HG03039 (cell line): Measurements from ENCODE around the gene AIM2.
"Not testable (repeated sequence)": the region's sequence is repeated elsewhere in the genome, so short reads cannot be mapped to it uniquely, and the experiment has no call there.

Source experiments
- ATAC-seq: cut with Tn5 transposase; IDR thresholded peaks from one replicate; pipeline ENCODE4 v1.9.1; 2021; ENCODE audit warnings: mild to moderate bottlenecking, moderate library complexity; ENCODE audit not compliant: unreplicated experiment

AIM2 gene

DNA sequence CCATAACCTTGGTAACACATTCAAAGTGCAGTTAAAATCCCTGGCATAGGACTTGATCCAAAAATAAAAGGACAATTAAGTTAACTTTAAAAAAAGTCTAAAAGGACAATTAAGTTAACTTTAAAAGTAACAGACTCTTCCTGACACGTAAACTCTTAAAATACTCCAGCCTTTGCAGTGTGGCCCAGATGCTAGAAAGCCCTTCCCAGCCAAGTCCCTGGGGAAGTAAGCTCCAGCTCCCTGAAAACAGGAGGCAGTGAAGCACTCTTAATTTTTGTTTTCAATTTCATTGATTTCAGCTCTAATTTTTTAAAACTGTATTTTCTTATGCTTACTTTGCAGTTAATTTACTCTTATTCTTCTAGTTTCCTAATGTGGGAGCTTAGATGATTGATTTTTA, 5.1 kb upstream of the AIM2 start:
- ATAC-seq = no peak

DNA sequence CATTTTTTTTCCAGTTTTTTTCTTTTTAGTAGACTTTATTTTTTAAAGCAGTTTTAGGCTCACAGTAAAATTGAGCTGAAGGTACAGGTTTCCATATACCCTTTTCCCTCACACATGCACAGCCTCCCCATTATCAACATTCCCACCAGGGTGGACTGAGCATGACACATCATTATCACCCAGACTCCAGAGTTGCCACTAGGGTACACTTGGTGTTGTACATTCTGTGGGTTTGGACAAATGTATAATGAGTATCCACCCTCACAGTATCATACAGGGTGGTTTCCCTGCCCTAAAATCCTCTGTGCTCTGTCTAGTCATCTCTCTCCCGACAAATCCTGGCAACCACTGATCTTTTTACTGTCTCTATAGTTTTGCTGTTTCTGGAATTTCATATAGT, 3.0 kb upstream of the AIM2 start:
- ATAC-seq = no peak

DNA sequence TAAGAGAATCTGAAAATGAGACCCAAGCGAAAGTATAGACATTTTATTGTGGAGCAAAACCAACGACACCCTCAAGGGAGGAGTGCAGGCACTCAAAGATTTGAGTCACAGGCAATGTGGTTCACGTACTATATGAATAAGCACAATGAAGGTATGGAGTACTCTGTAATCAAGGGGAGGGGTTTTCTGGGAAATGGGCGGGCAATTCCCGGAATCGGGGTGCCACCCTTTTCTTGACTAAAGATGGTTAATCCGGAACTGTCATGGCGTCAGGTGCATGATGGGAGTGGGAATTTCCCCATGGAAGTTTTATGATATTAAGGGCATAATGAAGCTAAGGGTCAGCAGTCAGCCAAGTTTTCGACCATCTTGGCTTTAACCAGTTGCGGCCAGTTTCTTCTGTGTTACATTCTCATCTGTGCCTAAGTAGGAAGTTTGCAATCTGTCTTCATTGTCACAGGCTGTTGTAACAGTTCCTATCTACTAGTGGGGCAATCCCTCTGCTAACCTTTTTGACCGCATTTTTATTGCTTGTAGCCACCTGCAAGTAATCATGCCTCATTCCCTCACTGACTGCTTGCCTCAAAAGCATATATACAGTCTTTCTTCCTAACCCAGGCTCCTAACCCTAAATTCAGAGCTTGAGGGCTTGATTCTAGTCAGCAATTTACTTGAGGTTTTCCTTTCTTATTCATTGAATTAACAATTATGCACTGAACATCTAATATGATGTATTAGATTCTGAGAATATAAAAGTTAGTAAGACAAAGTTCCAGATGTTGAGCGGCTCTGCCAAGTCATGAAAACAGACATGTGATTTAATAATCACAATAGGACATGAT, 775 bp upstream of the AIM2 start:
- peak; percentile 73 for ATAC-seq

DNA sequence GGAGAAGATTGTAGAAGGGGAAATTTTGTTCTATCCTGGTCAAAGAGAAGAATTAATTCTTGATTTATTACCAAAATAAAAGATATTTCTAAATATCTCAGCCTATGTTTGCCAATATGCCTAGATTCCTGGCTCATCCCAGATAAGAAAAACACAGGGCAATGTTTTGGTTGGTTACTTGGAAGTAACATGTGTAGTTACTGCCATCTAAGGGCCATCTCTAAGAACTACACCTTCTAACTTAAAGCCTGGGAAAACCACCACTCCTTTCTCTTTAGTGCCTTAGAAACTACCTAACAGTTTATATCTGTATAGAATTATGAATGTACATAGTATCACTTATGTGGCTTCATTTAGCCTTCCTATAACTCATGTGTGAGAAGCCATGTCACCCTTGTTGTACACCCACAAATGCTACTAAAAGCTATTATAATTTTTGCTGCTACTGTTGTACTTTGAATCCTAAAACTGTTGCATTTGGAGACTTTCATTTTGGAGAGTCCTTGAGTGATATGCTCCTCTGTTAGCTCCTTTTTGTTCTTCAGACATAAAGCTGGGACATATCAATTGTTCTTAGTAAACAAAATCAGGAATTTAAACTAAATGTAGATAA, 4.5 kb downstream of the AIM2 start:
- no peak for ATAC-seq

DNA sequence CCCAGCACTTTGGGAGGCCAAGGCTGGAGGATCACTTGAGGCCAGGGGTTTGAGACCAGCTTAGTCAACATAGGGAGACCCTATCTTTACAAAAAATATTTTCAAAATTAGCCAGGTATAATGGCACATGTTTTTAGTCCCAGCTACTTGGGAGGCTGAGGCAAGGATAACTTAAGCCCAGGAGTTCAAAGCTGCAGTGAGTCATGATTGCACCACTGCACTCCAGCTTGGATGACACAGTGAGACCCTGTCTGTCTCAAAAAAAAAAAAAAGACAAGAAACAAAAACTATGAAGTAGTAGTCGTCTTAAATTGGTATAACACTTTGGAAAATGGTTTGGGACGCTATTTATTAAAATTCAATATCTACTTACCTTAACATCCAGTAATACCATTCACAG, 7.7 kb downstream of the AIM2 start:
- ATAC-seq = no peak

DNA sequence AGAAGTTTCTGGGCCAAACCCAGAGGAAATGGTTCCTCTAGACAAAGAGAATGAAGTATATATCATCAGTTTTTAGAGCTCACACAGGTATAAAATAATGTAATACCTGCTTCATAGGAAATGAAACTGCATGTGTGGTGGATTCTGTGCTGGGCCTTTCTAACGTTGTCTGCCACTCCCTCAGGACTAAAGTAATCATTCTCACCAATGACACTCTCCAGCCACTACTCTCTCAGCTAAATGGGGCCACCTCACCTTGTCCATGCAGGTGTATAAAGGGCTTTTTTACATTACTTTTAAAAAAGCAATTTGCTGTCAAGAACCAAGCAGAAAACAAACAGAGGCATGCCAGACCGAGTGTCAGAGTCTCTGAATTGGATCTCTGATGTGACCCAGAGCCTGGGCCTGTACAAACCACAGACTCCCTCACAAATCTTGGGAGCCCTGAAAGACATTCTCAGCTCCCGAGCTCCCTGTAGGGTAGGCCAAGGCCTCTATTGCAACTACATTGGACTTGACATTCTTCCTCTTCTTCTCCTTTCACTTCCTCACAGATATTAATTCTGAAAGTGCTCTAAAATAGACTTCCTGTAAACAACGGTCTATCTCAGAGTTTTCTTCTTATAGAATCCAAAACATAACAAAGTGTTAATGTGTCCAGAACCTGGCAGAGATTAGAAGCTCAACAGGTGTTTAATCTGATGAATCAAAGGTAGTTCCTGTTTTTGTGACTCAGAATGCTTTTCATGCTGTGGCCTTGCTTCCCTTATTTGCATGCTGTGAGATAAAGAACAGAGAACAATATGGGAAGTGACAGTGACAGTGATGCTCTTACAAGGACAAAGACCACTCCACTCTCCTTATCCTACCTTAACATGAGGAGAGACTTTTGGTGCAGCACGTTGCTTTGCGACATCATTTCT, 8.6 kb downstream of the AIM2 start:
- peak; percentile 77 for ATAC-seq

DNA sequence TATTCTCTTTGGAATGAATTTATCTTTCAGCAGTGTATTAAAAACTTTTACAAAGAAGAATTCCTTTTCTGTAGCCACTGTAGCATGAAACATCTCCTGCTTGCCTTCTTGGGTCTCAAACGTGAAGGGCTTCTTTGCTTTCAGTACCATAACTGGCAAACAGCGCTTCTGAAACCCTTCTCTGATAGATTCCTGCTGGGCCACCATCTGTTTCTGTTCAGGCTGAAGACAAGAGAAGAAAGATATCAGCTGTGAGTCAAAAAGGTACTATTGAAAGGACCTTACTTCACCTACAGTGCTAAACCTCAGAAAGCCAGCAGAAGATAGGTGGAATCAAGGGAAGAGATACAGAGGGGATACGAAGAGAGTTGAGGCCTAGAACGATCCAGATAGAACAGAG, 10.5 kb downstream of the AIM2 start:
- ATAC-seq = no peak

DNA sequence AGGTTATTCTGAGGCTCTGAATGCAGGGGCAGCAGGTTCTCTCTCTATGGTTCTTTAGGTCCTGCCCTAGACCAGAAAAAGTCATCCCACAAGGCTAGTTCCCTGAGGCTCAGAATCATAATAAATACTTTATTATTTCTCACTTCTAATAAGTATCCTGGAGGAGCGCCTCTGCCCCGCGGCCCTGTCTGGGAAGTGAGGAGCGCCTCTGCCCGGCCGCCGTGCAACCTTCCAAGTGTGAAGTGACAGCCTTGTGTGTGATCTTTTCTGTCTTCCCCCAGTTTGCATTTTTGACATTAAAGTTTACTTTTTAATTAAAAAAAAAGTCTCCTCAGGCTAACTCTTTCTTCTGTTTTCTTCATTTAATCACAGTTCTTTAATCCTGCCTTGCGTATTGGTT, 11.5 kb downstream of the AIM2 start:
- no peak for ATAC-seq

DNA sequence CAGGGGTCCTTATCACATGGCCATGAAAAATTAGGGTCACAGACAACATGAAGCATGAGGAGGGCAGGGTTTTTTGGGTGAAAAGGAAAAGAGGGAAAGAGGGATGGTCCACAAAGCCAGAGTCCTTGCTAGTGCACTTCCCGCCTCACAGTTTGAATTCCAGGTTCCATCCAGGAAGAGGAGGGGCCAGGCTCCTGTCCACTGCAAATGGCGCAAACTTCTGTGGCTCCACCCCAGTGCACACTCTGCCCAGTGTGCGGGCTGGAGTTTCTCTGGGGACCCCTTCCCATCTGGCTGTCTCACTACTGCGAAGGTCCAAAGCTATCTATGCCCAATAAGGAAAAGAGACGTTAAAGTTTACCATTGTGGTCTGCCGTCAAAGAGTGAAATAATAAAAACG, 17.8 kb downstream of the AIM2 start:
- ATAC-seq = no peak

DNA sequence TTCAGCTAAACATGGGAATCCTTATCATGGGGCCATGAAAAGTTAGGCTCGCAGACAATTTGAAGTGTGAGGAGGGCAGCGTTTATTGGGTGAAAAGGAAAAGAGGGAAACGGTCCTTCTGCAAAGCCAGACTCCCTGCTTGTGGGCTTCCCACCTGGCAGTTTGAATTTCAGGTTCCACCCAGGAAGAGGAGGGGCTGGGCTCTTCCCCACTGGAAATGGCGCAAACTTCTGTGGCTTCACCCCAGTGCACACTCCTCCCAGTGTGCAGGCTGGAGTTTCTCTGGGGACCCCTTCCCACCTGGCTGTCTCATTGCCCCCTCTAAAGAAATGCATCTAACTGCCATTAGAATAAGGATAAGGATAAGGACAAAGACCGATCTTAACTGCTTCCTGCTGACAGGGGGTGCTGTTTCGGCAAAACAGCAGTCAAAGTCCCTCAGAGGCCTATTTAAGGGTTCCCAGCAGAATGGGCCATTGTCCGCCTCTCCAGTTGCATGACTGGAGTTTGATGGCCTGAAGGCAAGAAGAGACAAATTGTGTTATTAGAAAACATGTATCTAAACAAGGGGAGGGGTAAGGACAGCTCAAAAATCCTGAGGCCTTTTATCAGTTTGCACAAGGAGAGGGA, 20.4 kb downstream of the AIM2 start:
- ATAC-seq = no peak

DNA sequence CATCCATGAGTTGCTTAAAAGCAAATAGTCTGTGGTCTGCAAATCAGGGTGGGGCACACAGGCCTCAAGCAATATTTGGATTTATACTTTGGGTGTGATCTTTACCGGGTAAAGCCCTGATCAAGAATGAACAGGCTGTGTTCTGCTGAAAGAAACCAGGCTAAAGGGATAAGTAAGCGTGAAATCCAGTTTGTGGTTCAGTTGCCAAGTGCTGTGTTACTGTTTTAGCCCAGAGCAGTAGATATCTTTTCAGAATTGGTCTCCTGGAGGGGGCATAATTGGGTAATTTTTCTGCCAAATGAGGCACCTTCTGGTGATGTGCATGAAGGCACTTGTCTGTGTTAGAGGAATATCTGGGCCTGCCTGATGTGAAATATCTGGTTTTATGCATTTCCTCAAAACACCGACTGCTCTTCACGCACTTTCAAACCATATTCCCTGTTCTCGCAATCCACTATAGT, 21.4 kb downstream of the AIM2 start:
- ATAC-seq = no peak

DNA sequence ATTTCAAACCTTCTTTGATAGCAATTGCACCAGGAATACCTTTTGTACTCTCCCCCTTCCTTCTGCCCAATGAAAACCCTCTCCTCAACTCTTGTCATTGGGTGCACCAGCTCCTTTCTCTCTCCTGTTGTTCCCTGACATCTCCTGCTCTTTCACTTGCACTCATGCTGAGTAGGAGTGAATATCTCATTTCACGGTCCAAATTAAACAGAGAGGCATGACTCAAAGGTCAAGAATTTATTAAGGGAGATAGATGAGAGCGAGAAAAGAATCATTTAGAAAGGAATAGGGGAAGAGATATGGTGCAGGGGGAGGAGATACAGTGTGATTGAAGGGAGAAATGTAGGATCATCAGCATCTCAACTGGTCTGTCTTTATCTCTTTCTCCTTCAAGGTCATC, 22.1 kb downstream of the AIM2 start:
- ATAC-seq = no peak

DNA sequence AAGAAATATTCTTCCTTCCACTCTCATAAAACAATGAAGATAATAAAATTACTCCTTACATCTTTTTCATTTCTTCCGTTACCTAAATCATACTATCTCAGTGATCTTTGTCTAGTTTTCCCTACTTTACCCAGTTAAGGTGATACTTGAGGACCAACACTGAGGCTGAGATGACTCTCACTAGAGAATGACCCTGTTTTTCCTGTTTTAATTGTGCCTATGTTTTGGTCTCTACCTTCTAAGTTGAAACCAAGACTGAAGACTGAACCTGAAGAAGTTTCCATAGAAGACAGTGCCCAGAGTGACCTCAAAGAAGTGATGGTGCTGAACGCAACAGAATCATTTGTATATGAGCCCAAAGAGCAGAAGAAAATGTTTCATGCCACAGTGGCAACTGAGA, 25.1 kb downstream of the AIM2 start:
- no peak for ATAC-seq

DNA sequence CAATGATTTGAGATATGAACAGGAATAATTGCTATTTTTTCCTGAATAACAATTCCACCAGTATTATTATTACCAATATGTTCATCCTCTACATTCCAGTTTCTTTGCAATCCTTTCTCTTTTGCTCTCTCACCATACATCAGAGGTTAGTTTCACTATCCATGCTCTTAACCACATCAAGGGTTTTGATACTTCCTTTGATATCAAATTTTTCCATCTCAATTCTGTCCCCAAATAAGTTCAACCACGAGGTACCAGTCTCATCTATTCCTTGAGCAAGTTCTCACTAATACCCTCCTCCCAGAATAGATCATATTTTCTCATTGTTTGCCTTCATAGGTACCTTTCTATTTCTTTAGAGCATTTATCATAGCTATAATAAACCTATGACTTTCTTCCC, 30.1 kb downstream of the AIM2 start:
- ATAC-seq = not testable (repeated sequence)

DNA sequence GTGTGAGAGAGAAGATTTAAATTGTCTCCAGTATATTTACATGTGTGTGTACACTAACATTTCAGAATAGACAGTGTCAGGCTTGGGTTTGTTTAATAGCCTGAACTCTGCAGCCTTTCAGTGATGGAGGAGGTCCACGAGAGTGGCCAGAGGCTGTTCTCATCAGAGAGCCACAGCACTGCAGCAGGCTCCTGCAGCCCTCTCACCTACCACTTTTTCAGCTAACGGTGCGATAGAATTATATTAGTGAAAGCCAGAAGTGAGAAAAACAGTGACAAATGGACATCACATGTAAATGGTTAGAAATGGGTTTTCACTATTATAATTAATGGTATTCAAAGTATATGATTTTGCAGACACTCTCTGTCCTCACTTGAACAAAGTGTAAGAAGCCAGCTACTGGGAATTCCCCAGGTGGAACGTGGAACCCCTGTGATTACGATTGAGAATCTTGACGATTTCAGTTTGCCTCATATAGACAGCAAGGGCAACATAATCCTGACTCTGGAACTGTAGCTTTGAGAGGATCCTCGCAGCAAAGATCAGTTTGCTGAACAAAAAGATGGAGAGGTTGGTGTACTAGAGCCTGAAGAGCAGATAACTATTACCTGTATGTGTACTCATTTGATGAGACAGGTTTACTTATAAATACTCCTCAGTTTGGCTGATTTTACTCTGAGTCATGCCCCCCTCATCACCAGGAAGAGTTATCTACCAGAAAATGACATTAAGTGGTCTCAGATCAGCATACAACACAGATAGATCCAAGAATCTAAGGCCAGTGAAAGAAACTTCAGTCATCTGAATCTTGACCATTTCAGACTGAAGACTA, 35.5 kb downstream of the AIM2 start:
- ATAC-seq = no peak

DNA sequence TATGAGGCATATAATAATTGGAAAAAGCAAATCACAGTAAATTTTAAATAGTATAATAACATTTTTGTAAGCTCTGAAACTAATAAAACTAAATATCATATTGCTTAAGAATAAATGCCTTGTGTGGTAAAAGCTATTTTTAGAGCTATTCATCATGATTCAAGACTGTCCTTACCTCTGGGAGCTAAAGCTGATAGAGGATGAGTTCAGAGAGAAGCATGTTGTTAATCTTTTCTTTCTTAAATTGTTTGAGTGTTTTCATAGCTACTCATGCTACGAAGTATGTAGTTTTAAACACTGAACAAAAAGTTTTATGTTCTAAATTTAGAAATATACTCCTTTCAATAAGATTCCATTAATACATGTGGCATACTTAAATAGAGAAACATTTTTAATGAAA, 36.4 kb downstream of the AIM2 start:
- ATAC-seq = no peak

DNA sequence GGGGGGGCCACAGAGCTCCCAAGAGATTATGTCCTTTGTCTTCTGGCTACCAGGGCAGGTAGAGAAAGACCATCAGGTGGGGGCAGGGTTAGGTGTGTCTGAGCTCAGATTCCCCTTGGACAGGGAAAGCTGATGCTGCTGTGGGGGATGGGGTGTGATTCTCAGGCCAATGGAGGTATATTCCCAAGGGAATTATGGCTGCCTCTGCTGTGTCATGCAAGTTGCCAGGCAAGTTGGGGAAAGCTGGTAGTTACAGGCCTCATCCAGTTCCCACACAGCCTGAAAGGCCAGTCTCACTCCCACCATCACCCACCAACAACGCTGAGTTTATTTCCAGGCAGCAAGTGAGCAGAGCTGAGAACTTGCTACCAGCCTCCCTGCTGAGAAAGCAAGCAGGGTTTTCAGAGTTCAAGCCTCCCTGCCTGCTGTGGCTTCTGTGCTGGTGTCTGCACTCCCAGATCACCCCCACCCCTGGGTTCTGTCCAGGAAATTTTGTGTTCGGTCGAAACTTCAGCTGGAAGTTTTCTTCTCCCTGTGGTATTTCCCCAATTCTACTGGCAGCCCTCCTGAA, 45.6 kb downstream of the AIM2 start:
- no peak for ATAC-seq

DNA sequence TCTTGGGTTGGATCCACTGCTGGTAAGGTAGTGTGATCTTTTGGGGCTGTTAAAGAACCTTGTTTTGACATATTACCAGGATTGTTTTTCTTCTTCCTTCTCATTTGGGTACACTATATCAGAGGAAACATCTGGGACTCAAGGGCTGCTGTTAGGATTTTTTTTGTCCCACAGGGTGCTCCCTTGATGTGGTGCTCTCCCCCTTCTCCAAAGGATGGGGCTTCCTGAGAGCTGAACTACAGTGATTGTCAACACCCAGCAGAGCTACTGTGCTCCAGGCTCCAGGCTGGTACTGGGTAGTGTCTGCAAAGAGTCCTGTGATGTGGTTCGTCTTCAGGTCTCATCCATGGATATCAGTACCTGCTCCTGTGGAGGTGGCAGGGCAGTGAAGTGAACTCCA, 46.3 kb downstream of the AIM2 start:
- ATAC-seq = no peak

DNA sequence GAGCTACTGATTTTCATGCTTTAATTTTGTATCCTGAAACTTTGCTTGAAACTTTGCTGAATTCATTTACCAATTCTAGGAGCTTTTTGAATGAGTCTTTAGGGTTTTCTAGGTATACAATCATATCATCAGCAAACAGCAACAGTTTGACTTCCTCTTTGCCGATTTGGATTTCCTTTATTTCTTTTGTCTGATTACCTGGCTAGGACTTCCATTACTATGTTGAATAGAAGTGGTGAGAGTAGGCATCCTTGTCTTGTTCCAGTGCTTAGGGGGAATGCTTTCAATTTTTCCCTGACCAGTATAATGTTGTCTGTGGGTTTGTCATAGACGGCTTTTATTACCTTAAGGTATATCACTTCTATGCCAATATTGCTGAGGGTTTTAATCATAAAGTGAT, 49.7 kb downstream of the AIM2 start:
- ATAC-seq = not testable (repeated sequence)

DNA sequence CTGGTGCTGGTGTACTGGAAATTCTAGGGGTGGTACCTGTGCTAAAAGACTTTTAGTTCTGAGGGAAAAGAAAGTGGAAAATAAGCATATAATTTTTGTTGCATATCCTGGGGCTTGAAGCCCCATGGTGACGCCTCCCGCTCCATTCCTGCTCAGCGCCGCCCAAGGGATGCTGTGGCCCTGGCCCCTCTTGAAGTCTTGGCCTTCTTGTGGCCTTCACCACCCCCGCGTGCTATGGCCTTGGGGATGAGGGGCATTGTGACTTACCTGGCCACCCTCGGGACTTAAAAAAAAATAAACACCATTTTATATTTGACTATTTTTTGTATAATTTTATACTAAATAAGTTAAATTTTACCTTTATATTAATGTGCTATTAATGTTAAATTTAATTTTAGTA, 51.5 kb downstream of the AIM2 start:
- ATAC-seq = no peak
